Small intestine (tissue), 7 donors: ENCODE measurements around the gene EEF1AKMT4. TPM values are rescaled to one million over a fixed set of nuclear protein-coding genes. Genes with fewer than 3 reads are reported as not detected.
"Not testable (repeated sequence)": the region's sequence is repeated elsewhere in the genome, so short reads cannot be mapped to it uniquely, and the experiment has no call there.

Experiments used
- DNase-seq, 2 donors: peaks; one replicate each; pipeline versions ENCODE4 v3.0.0 to v3.0.0-alpha.2; 2013
- FAIRE-seq: peaks from 2 replicates; lab custom pipeline; 2012; peaks lifted over from hg19 to GRCh38; lab: Jason Lieb, UNC
- H3K27ac ChIP-seq, 3 donors: one replicate each; pipeline ENCODE4 v1.5.1; 2013; ENCODE audit warnings: low read length in 2 of 3, mild to moderate bottlenecking in 2 of 3, control low read depth in 1 of 3, inconsistent platforms in 1 of 3, low read depth in 1 of 3, moderate library complexity in 1 of 3
- H3K27me3 ChIP-seq, 3 donors: one replicate each; pipeline ENCODE4 v1.6.1; 2013; ENCODE audit warnings: low read length in 3 of 3, inconsistent platforms in 1 of 3; ENCODE audit not compliant: control insufficient read depth in 3 of 3, insufficient read depth in 3 of 3
- H3K36me3 ChIP-seq, 3 donors: one replicate each; pipeline ENCODE4 v1.6.1; 2013; ENCODE audit warnings: low read length in 3 of 3, inconsistent platforms in 1 of 3, low read depth in 1 of 3, mild to moderate bottlenecking in 1 of 3, moderate library complexity in 1 of 3; ENCODE audit not compliant: control insufficient read depth in 3 of 3, insufficient read depth in 2 of 3
- H3K4me1 ChIP-seq, 3 donors: one replicate each; pipeline ENCODE4 v1.6.1; 2013; ENCODE audit warnings: low read length in 2 of 3, inconsistent platforms in 1 of 3, low read depth in 1 of 3, mild to moderate bottlenecking in 1 of 3, moderate library complexity in 1 of 3; ENCODE audit not compliant: control insufficient read depth in 3 of 3, insufficient read depth in 2 of 3
- H3K4me3 ChIP-seq, 3 donors: one replicate each; pipeline ENCODE4 v1.5.1; 2013; ENCODE audit warnings: low read length in 3 of 3, control low read depth in 1 of 3, inconsistent platforms in 1 of 3, low read depth in 1 of 3, mild to moderate bottlenecking in 1 of 3, moderate library complexity in 1 of 3
- H3K9me3 ChIP-seq, 2 donors: one replicate each; pipeline ENCODE4 v1.6.1; 2013; ENCODE audit warnings: low read depth in 1 of 2, low read length in 1 of 2; ENCODE audit not compliant: control insufficient read depth in 2 of 2, insufficient read depth in 1 of 2
- WGBS, 3 donors: extraction: QIAGEN DNeasy Blood & Tissue Kit; methylation state at CpG; one replicate each; pipeline ENCODE4 v1.1.7; 2013; 5-methylcytosine and 5-hydroxymethylcytosine counted together
- polyA plus RNA-seq, 4 donors: library from polyadenylated mRNA; stranded (reverse) in 3 of 4; unstranded in 1 of 4; fragments of 200-250 nt in 3 of 4; fragments of 120-200 nt in 1 of 4; gene quantifications; one replicate each; pipeline versions ENCODE4 v1.2.1 to v1.2.3, GENCODE V29; 2013
- donor health status: healthy with polysubstance abuse.
- donor health status: control.
- donor health status: control.
- donor health status: Bipolar disorder and iron deficiency.
- donor health status: healthy.

Gene EEF1AKMT4
- polyA plus RNA-seq, 4 donors = 4.9 to 9.7 (median 8.1) TPM

DNA sequence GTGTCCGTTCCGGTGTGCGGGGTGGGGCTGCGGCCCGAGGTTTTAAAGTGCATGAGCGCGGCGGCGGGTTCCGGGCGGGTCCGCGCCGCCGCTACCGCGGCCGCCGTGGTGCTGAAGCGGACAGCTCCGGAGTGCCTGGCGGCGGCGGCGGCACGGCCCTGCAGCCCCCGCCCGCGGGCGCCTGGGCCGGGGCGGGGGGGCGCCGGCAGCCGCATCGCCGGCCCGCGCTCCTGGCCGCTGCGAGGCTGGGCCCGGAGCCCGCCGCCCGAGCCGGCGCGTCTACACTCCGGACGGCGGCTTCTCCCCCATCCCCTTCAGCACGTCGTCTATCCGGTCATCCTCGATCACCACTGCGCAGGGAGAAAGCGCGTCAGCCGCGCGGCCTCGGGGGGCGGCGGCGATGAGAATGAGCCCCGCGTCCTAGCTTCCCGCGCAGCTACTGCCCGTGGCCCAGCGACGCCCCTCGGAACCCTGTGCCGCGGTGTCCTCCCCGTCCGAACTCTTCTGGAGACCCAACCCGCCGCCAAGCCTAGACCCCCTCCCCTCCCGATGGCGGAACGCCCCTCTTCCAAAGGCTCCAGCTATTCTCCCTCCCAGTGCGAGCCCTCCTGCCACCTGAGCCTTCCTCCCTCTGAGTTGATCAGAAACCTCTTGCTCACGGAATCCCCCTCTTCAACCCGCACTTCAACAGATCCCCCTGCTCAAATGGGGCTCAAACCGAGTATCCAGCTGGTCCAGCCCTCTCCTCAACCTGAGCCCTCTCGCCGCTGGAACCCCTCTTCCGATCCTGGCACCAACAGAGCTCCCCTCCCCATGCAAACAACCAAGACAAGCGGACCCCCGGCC lies 10.6 kb downstream of the EEF1AKMT4 start:
- Histone ChIP-seq H3K27ac (no peak overlapping the region), H3K27me3 (peaks cover 0 to 49% (median 23%) of the 10 kb centered on the region in 3 donors), H3K4me1 (peaks cover 0 to 11% (median 7%) of the 10 kb centered on the region in 3 donors), H3K9me3 (no peaks in the 10 kb centered on the region), H3K36me3 (peaks cover 0 to 16% (median under 1%) of the 10 kb centered on the region in 3 donors), H3K4me3 (peak overlapping the region in 2 of 3 donors; percentile 13 to 14)
- 1 to 2% (median 1%) methylated on average over 48 to 91 of the region's 91 CpGs for WGBS, 3 donors
- DNase-seq (peak in 1 of 2 donors; percentile 64), FAIRE-seq (no peak)

GRCh38 chr3:184260724-184261269 lies 11.3 kb downstream of the EEF1AKMT4 start:
- DNase-seq = peak in 1 of 2 donors; percentile 19
- peaks cover 0 to 11% (median 7%) of the 10 kb centered on the region in 3 donors for H3K4me1 ChIP-seq
- H3K27me3 ChIP-seq = peaks cover 0 to 49% (median 23%) of the 10 kb centered on the region in 3 donors
- no peak for FAIRE-seq
- 1 to 2% (median 2%) methylated on average over 43 to 49 of the region's 49 CpGs for WGBS, 3 donors
- no peak overlapping the region for H3K27ac ChIP-seq
- H3K4me3 ChIP-seq = peak overlapping the region; percentile 4 to 57 (median 48)
- H3K9me3 ChIP-seq = no peaks in the 10 kb centered on the region
- H3K36me3 ChIP-seq = peaks cover 0 to 16% (median 0%) of the 10 kb centered on the region in 3 donors

DNA sequence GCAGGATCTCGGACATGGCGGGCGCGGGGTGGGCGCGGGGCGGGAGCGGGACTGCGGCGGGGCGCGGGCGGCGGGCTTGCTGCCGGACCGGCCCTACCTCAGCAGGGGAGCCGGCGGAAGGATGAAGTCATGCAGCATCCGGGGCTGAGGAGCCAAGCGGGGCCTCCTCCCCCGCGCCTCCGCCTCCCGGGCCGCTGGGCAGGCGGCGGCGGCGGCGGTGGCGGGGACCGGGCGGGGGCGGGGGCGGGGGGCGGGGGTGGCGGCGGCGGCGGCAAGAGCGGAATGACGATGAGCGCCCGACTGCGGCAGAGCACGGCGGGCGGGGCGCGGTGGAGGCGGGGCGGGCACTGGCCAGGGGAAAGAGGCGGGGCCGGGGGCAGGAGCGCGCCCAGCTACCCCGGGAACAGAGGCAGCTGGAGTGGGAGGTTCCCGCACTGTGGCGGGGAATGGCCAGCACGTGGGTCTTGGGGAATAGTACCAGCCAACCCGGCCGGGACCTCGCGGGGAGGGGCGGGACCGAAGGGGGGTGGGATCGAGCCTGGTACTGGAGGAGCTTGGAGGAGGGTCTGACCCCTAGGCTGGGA lies 11.9 kb downstream of the EEF1AKMT4 start, which contains the start of gene CAMK2N2:
TSS of gene CAMK2N2 (minus strand) at position 284 of the 584 bp plus-strand sequence. CDS start at position 16, 268 bp downstream.
- peaks cover 0 to 49% (median 23%) of the 10 kb centered on the region in 3 donors for H3K27me3 ChIP-seq
- FAIRE-seq (no peak), DNase-seq (peak; percentile 32 to 39)
- WGBS, 3 donors = 0 to 2% (median 0%) methylated on average over 13 to 67 of the region's 67 CpGs
- peaks cover 0 to 16% (median 0%) of the 10 kb centered on the region in 3 donors for H3K36me3 ChIP-seq
- peak within 1 kb of the TSS; percentile 13 to 57 (median 48) for H3K4me3 ChIP-seq
- H3K4me1 ChIP-seq = peaks cover 0 to 11% (median 7%) of the 10 kb centered on the region in 3 donors
- H3K27ac ChIP-seq = no peak within 1 kb of the TSS
- no peaks in the 10 kb centered on the region for H3K9me3 ChIP-seq

DNA sequence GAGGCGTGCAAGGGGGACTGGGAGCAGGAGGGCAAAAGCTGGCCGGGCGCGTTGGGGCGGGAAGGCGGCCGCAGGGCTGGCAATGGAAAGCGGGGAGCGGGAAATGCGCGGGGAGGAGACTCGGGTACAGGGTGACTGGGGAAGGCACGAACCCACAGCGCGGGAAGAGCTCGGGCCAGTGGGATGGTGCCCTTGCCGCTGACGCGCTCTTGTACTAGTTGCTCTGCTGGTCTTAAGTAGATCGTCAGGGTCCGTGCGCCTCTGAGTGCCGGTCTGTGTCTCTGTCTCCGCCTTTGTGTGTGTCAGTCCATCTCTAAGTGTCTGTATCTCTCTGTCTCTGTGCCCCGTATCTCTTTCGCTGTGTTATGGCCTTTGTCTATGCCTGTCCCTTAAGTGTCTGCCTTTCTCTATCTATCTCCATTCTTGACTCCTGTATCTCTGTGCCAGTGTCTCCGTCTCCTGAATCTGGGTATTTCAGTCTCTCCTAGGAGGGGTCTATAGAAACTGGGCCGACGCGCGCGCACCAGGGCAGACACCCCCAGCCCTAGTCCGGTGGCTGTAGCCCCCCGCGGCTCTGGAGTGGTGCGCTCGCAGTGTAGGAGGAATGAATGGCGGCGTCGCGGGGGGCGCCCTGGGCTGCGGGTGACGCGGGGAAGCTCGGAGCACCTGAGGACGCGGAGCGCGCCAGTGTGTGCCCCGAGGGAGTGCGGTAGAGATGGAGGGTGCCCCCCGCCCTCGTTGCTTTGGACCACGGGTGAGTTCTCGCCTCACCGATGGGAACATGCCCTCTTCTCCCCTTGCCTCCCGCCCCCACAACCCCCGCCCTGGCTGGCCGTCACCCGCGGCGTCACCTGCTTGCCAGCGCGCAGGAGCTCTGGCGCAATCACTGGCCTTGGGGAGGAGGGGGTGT lies 12.6 kb downstream of the EEF1AKMT4 start:
- peaks cover 0 to 11% (median 7%) of the 10 kb centered on the region in 3 donors for H3K4me1 ChIP-seq
- H3K9me3 ChIP-seq = no peaks in the 10 kb centered on the region
- no peak overlapping the region for H3K27ac ChIP-seq
- 1 to 2% (median 2%) methylated on average over 52 to 66 of the region's 66 CpGs for WGBS, 3 donors
- peaks cover 0 to 49% (median 23%) of the 10 kb centered on the region in 3 donors for H3K27me3 ChIP-seq
- H3K4me3 ChIP-seq = peak overlapping the region in 1 of 3 donors; percentile 57
- FAIRE-seq = no peak
- peak in 1 of 2 donors; percentile 30 for DNase-seq
- H3K36me3 ChIP-seq = peaks cover 0 to 16% (median 0%) of the 10 kb centered on the region in 3 donors

DNA sequence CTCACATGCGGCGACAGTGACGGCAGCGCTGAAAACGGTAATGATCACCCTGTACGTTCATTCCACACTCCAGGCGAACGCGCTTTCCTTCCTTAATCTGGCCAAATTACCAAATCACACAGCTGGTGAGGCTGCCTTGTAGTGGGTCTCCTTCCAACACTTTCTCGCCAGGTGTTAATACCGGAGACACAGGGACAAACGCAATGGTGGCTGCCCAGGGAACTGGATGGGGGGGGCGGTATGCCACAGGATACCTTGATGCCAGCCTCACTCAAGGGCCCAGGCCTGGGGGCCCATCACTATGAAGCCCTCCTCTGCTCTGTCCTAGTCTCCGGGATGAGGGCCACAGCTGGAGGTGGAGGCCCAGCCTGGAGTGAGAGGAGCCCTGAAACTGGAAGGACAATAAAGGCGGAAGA lies 13.3 kb downstream of the EEF1AKMT4 start:
- no peak for FAIRE-seq
- no peak for DNase-seq
- no peak overlapping the region for H3K4me3 ChIP-seq
- 9 to 17% (median 11%) methylated on average over 15 of the region's 15 CpGs for WGBS, 3 donors
- peaks cover 0 to 52% (median 23%) of the 10 kb centered on the region in 3 donors for H3K27me3 ChIP-seq
- peaks cover 0 to 11% (median 7%) of the 10 kb centered on the region in 3 donors for H3K4me1 ChIP-seq
- no peak overlapping the region for H3K27ac ChIP-seq
- peaks cover 0 to 7% of the 10 kb centered on the region in 2 donors for H3K9me3 ChIP-seq
- H3K36me3 ChIP-seq = peaks cover 0 to 13% (median 0%) of the 10 kb centered on the region in 3 donors

DNA sequence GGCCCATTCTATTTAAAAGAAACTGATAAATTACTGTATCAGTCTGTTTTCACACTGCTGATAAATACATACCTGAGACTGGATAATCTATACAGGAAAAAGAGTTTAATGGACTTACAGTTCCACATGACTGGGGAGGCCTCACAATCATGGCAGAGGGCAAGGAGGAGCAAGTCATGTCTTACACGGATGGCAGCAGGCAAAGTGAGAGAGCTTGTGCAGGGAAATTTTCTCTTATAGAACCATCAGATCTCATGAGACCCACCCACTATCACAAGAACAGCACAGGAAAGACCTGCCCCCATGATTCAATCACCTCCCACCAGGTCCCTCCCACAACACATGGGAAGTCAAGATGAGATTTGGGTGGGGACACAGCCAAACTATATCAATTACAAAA lies 17.8 kb downstream of the EEF1AKMT4 start:
- not testable (repeated sequence) for H3K27ac ChIP-seq, H3K4me1 ChIP-seq, DNase-seq, H3K4me3 ChIP-seq, FAIRE-seq, H3K36me3 ChIP-seq, H3K9me3 ChIP-seq
- H3K27me3 ChIP-seq = peaks cover 0 to 28% (median 10%) of the 10 kb centered on the region in 3 donors
- WGBS, 3 donors = 86 to 96% (median 95%) methylated on average over 1 of the region's 1 CpG

DNA sequence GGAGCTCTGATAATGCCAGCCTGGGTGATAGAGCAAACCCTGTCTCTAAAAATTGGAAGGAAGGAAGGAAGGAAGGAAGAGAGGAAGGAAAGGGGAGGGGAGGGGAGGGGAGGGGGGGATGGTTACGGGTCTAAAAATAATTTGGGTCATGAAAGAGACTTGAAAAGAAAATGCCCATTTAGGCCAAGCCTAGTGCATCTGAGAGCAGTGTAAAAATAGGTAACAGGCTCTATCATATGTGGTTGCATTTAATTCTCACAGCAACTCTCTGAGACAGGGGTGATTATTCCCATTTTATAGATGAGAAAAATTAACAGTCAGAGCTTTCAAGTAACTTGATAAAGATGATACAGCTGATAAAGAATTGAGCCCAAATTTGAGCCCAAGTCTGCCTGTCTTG lies 22.8 kb downstream of the EEF1AKMT4 start:
- H3K36me3 ChIP-seq = no peaks in the 10 kb centered on the region
- H3K9me3 ChIP-seq = peaks cover 0 to 6% of the 10 kb centered on the region in 2 donors
- H3K27me3 ChIP-seq = peaks cover 0 to 47% (median 6%) of the 10 kb centered on the region in 3 donors
- H3K4me3 ChIP-seq = no peak overlapping the region
- H3K4me1 ChIP-seq = no peaks in the 10 kb centered on the region
- 36 to 55% (median 41%) methylated on average over 1 of the region's 1 CpG for WGBS, 3 donors
- DNase-seq = no peak
- no peak for FAIRE-seq
- no peak overlapping the region for H3K27ac ChIP-seq
